ENCODE data around the gene NR0B1.

NR0B1 gene

GRCh38 chrX:30307466-30307865, 1.7 kb downstream of the NR0B1 start:
- Histone ChIP-seq H3K27me3 (ENCODE audit: insufficient read depth, low read length) (peaks cover 34% of the 10 kb centered on the region), H2AFZ (ENCODE audit: low read length, unreplicated experiment) (no peak overlapping the region), H3K27ac (ENCODE audit: low read depth, low read length) (no peak overlapping the region), H3K4me3 (ENCODE audit: low read depth, low read length) (peak overlapping the region; percentile 78), H3K4me1 (ENCODE audit: control insufficient read depth, insufficient read depth, low read length, unreplicated experiment) (peaks cover 1% of the 10 kb centered on the region), H3K36me3 (ENCODE audit: insufficient read depth, low read length) (no peaks in the 10 kb centered on the region), H3K79me2 (ENCODE audit: control insufficient read depth, insufficient read depth, low read length, unreplicated experiment) (no peaks in the 10 kb centered on the region)

DNA sequence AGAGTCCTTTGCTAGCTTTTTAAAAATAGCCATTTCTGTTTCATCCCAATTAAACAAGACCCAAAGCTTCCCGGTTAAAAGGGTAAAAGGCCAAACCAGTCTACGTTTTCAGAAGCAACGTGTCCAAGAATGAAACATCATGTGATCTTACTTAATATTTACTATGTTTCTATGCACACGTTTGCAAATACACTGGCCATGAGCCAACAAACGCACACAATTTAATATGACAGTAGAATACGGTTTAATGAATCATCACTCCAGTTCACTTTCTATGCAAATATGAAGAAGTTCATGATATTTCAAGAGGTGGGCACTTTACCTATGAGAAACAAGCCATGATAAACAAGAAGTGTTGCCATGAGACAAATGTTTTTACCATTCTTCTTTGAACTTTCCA, 4.3 kb downstream of the NR0B1 start:
- no peak overlapping the region for H3K27ac ChIP-seq (ENCODE audit: low read depth, low read length)
- H2AFZ ChIP-seq (ENCODE audit: low read length, unreplicated experiment), result no peak overlapping the region
- H3K4me1 ChIP-seq (ENCODE audit: control insufficient read depth, insufficient read depth, low read length, unreplicated experiment), result peaks cover 13% of the 10 kb centered on the region
- no peaks in the 10 kb centered on the region for H3K79me2 ChIP-seq (ENCODE audit: control insufficient read depth, insufficient read depth, low read length, unreplicated experiment)
- peaks cover 33% of the 10 kb centered on the region for H3K27me3 ChIP-seq (ENCODE audit: insufficient read depth, low read length)
- no peaks in the 10 kb centered on the region for H3K36me3 ChIP-seq (ENCODE audit: insufficient read depth, low read length)
- no peak overlapping the region for H3K4me3 ChIP-seq (ENCODE audit: low read depth, low read length)

DNA sequence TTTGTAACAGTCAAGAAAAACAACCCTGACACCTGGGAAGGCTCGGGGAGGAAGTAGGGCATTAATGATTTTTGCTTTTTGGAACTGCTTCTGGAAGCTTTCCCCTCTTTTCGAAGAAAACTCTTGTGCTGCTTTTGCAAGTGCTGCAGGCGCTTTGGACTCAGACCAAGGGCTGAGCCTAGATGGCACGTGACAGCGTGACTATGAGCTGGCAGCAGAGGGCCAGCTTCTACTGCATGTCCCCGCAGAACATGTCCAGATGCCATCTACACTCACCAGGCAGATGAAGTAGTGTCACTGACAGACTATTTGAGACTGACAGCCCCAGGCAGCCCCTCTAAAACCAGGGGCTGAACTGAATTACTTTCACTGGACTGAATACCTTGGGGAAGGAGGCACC, 6.2 kb downstream of the NR0B1 start:
- H2AFZ ChIP-seq (ENCODE audit: low read length, unreplicated experiment), result no peak overlapping the region
- H3K27me3 ChIP-seq (ENCODE audit: insufficient read depth, low read length), result peaks cover 14% of the 10 kb centered on the region
- no peak overlapping the region for H3K27ac ChIP-seq (ENCODE audit: low read depth, low read length)
- H3K4me1 ChIP-seq (ENCODE audit: control insufficient read depth, insufficient read depth, low read length, unreplicated experiment), result peaks cover 13% of the 10 kb centered on the region
- H3K36me3 ChIP-seq (ENCODE audit: insufficient read depth, low read length), result no peaks in the 10 kb centered on the region
- no peaks in the 10 kb centered on the region for H3K79me2 ChIP-seq (ENCODE audit: control insufficient read depth, insufficient read depth, low read length, unreplicated experiment)
- no peak overlapping the region for H3K4me3 ChIP-seq (ENCODE audit: low read depth, low read length)

DNA sequence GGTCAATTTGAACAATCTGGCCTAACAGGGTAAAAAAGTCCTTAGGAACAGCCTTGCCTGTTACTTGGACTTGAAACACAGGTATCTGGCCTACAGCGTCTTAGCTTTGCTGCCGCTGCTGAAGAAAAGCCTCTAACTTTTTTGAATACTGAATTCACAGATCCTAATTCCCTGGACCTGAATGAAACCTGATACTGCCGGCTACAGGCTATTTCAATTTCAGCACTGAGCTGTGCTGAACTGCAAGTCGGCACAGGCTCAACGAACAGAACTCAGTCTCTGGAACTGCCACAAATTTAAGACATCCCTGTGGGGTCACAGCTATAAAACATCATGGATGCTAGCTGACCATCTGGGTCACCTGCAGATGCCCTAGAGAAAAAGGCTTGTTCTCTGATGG, 7.2 kb downstream of the NR0B1 start:
- no peaks in the 10 kb centered on the region for H3K79me2 ChIP-seq (ENCODE audit: control insufficient read depth, insufficient read depth, low read length, unreplicated experiment)
- H3K4me3 ChIP-seq (ENCODE audit: low read depth, low read length), result 0 out of 2 replicates have a peak overlapping the region, but pooled peaks have one; percentile 9
- H3K27me3 ChIP-seq (ENCODE audit: insufficient read depth, low read length), result 0 out of 2 replicates have a peak, but pooled peaks cover 4% of the 10 kb centered on the region
- H3K4me1 ChIP-seq (ENCODE audit: control insufficient read depth, insufficient read depth, low read length, unreplicated experiment), result peaks cover 13% of the 10 kb centered on the region
- no peaks in the 10 kb centered on the region for H3K36me3 ChIP-seq (ENCODE audit: insufficient read depth, low read length)
- no peak overlapping the region for H2AFZ ChIP-seq (ENCODE audit: low read length, unreplicated experiment)
- no peak overlapping the region for H3K27ac ChIP-seq (ENCODE audit: low read depth, low read length)

DNA sequence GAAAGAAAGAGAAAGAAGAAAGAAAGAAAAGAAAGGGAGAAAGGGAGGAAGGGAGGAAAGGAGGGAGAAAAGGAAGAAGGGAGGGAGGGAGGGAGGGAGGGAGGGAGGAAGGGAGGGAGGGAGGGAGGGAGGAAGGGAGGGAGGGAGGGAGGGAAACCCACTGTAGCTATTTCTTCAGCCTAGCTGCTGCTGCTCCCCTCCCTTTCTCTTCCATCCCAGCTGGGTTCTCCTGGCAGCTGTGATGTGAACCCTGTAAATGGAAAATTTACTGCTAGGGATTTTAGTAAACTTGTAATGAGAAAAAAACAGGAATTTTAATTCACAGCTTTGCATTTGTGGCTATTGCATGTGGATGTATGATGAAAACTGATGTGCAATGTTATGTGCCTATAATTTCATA, 8.0 kb downstream of the NR0B1 start:
- peaks cover 13% of the 10 kb centered on the region for H3K4me1 ChIP-seq (ENCODE audit: control insufficient read depth, insufficient read depth, low read length, unreplicated experiment)
- no peaks in the 10 kb centered on the region for H3K36me3 ChIP-seq (ENCODE audit: insufficient read depth, low read length)
- no peak overlapping the region for H3K4me3 ChIP-seq (ENCODE audit: low read depth, low read length)
- H3K27me3 ChIP-seq (ENCODE audit: insufficient read depth, low read length), result no peaks in the 10 kb centered on the region
- H3K79me2 ChIP-seq (ENCODE audit: control insufficient read depth, insufficient read depth, low read length, unreplicated experiment), result no peaks in the 10 kb centered on the region
- no peak overlapping the region for H3K27ac ChIP-seq (ENCODE audit: low read depth, low read length)
- no peak overlapping the region for H2AFZ ChIP-seq (ENCODE audit: low read length, unreplicated experiment)

- H2AFZ ChIP-seq (ENCODE audit: low read length, unreplicated experiment), result no peak overlapping the region
- H3K4me3 ChIP-seq (ENCODE audit: low read depth, low read length), result no peak overlapping the region
- peaks cover 3% of the 10 kb centered on the region for H3K4me1 ChIP-seq (ENCODE audit: control insufficient read depth, insufficient read depth, low read length, unreplicated experiment)
- no peaks in the 10 kb centered on the region for H3K79me2 ChIP-seq (ENCODE audit: control insufficient read depth, insufficient read depth, low read length, unreplicated experiment)
- no peaks in the 10 kb centered on the region for H3K27me3 ChIP-seq (ENCODE audit: insufficient read depth, low read length)
- H3K27ac ChIP-seq (ENCODE audit: low read depth, low read length), result no peak overlapping the region
- H3K36me3 ChIP-seq (ENCODE audit: insufficient read depth, low read length), result no peaks in the 10 kb centered on the region
Measured at GRCh38 chrX:30296408-30297254, 12.6 kb downstream of the NR0B1 start.

GRCh38 chrX:30283456-30284200, 25.6 kb downstream of the NR0B1 start:
- H3K4me3 ChIP-seq (ENCODE audit: low read depth, low read length), result peak overlapping the region; percentile 53; the same call in 1 of the 2 replicates
- H3K4me1 ChIP-seq (ENCODE audit: control insufficient read depth, insufficient read depth, low read length, unreplicated experiment), result peaks cover 25% of the 10 kb centered on the region
- H3K79me2 ChIP-seq (ENCODE audit: control insufficient read depth, insufficient read depth, low read length, unreplicated experiment), result no peaks in the 10 kb centered on the region
- peak overlapping the region; percentile 95 for H3K27ac ChIP-seq (ENCODE audit: low read depth, low read length)
- peak overlapping the region; percentile 49 for H2AFZ ChIP-seq (ENCODE audit: low read length, unreplicated experiment)
- no peaks in the 10 kb centered on the region for H3K27me3 ChIP-seq (ENCODE audit: insufficient read depth, low read length)
- H3K36me3 ChIP-seq (ENCODE audit: insufficient read depth, low read length), result no peaks in the 10 kb centered on the region

DNA sequence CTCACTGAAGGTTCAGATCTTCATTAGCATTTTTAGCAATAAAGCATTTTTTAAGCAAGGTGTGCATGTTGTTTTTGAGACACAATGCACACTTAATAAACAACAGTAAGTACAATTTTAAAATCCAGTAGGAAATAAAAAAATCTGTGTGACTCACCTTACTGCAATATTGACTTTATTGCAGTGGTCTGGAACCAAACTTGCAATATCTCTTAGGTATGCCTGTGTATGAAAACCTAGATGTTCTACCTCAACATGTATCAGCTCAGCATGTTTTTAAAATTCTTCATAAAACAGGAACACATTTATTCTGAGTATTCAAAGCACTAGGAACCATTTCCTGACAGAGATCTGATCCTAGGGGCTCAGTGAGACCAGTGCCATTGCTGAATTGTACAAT, 26.7 kb downstream of the NR0B1 start:
- Histone ChIP-seq H3K27ac (ENCODE audit: low read depth, low read length) (peak overlapping the region; percentile 95), H3K36me3 (ENCODE audit: insufficient read depth, low read length) (no peaks in the 10 kb centered on the region), H2AFZ (ENCODE audit: low read length, unreplicated experiment) (peak overlapping the region; percentile 43), H3K4me3 (ENCODE audit: low read depth, low read length) (peak overlapping the region; percentile 53; the same call in 1 of the 2 replicates), H3K79me2 (ENCODE audit: control insufficient read depth, insufficient read depth, low read length, unreplicated experiment) (no peaks in the 10 kb centered on the region), H3K27me3 (ENCODE audit: insufficient read depth, low read length) (no peaks in the 10 kb centered on the region), H3K4me1 (ENCODE audit: control insufficient read depth, insufficient read depth, low read length, unreplicated experiment) (peaks cover 31% of the 10 kb centered on the region)

DNA sequence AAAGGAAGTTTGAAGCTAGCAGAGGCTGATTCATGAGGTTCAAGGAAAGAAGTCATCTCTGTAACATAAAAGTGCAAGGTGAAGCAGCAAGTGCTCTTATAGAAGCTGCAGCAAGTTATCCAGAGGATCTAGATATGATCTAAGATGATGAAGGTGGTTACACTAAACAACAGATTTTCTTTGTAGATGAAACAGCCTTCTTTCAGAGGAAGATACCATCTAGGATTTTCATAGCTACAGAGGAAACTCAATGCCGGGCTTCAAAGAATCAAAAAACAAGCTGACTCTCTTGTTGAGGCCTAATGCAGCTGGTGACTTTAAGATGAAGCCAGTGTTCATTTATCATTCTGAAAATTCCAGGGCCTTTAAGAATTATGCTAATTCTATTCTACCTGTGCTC, 28.8 kb downstream of the NR0B1 start:
- Histone ChIP-seq H3K36me3 (ENCODE audit: insufficient read depth, low read length) (no peaks in the 10 kb centered on the region), H3K4me1 (ENCODE audit: control insufficient read depth, insufficient read depth, low read length, unreplicated experiment) (peaks cover 31% of the 10 kb centered on the region), H3K4me3 (ENCODE audit: low read depth, low read length) (no peak overlapping the region), H3K27ac (ENCODE audit: low read depth, low read length) (no peak overlapping the region), H3K27me3 (ENCODE audit: insufficient read depth, low read length) (no peaks in the 10 kb centered on the region), H3K79me2 (ENCODE audit: control insufficient read depth, insufficient read depth, low read length, unreplicated experiment) (no peaks in the 10 kb centered on the region), H2AFZ (ENCODE audit: low read length, unreplicated experiment) (no peak overlapping the region)

GRCh38 chrX:30278365-30278764, 30.8 kb downstream of the NR0B1 start:
- Histone ChIP-seq H2AFZ (ENCODE audit: low read length, unreplicated experiment) (peak overlapping the region; percentile 25), H3K4me1 (ENCODE audit: control insufficient read depth, insufficient read depth, low read length, unreplicated experiment) (peaks cover 19% of the 10 kb centered on the region), H3K4me3 (ENCODE audit: low read depth, low read length) (no peak overlapping the region), H3K36me3 (ENCODE audit: insufficient read depth, low read length) (no peaks in the 10 kb centered on the region), H3K79me2 (ENCODE audit: control insufficient read depth, insufficient read depth, low read length, unreplicated experiment) (no peaks in the 10 kb centered on the region), H3K27me3 (ENCODE audit: insufficient read depth, low read length) (no peaks in the 10 kb centered on the region), H3K27ac (ENCODE audit: low read depth, low read length) (no peak overlapping the region; the same call in 1 of the 2 replicates)

Data from ACC112 (cell line).